SKM-1 treated with dmso at 0.1 percent for 144 hours (cell line): Measurements from ENCODE around the gene BCAS1.
"Not testable (repeated sequence)": the region's sequence is repeated elsewhere in the genome, so short reads cannot be mapped to it uniquely, and the experiment has no call there.

Source experiments
- DNase-seq: peaks from one replicate; lab custom pipeline; 2025; ENCODE audit not compliant: unreplicated experiment; lab: John Stamatoyannopoulos, UW

BCAS1 gene

GRCh38 chr20:53946106-53946505 is 124.3 kb downstream of the BCAS1 start:
- no peak for DNase-seq

DNA sequence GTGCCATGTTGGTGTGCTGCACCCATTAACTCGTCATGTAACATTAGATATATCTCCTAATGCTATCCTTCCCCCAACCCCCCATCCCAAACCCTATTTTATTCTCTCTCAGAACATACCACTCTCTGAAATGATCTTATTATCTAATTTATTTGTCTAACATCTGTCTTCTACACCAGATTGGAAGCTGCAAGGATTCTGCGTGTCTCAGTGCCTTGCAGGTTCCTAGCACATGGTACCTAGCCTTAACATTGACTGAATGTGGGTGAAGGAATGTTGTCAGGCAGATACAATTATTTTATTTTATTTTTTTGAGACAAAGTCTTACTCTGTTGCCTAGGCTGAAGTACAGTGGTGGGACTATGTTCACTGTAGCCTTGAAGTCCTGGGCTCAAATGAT is 124.9 kb downstream of the BCAS1 start:
- no peak for DNase-seq

- DNase-seq, result no peak
These were observed 125.6 kb downstream of the BCAS1 start for GRCh38 chr20:53944796-53945195.

GRCh38 chr20:53943522-53944291 is 126.7 kb downstream of the BCAS1 start:
- peak; percentile 41 for DNase-seq

DNA sequence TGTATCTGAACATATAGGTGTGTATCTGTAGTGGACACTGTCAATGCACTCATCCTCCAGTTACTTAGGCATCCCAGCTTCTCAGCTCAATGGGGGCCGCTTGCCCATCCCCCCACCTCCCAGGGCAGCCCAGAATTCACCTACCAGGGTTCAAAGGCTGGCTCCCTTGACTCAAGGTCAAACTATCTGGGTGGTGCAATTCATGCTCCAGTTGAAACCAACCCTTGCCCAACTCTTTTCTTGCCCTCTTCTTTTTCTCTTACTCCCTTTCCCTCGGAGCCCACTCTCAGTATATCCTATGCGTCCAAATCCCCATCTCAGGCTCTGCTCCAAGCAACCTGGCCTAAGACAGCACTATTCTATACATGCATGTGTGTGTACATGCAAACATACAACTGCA is 127.4 kb downstream of the BCAS1 start:
- DNase-seq, result no peak

DNA sequence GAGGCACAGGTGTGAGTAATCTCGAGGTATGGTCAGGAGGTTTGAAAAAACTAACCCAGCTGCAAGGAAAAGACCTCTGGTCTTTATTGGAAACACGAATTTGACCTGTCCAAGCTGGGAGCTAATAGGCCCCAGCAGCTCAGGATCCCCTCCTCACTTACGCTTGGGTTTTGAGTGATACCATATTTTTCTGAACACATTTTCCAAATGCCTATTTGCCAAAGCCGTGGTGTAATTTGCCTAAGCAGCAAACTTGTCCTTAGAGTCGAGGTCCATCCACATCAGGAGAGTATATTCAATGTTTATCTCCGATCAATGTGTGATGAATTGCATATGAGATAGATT is 128.0 kb downstream of the BCAS1 start:
- DNase-seq, result no peak

DNA sequence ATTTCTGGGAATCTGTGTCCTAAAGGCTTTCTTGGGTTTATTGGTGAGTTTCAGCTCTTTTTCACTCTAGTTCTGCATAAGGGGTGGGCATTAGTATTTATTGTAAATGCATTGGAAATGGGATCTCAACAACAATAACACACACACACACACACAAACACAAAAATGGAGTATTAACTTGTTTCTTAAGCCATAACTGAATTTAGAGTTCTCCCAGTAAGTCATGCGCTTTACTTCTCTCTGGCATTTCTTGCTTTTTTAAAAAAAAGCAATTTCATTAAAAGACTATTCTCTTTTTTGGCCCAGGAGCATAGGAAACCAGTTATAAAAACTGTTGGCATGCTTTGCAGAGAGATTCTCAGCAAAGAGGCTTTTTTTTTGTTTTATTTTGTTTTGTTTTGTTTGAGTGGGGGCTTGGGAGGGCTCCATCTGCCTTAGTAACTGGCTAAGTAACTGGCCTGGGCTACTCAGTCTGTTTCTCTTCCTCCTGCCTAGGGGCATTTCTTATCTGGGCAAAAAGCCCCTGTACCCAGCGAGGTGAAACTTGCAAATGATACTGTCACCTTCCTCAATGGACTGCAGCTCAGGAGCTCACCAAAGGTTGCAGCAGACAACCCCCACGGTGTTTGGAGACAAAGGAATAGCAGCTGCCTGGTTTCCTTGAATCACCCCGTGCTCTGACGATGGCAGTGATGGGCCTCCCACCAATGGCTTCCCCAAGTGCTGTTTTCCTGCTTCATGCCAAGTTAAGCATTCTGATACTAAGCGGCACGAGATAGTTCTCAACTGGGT is 128.5 kb downstream of the BCAS1 start:
- no peak for DNase-seq

DNA sequence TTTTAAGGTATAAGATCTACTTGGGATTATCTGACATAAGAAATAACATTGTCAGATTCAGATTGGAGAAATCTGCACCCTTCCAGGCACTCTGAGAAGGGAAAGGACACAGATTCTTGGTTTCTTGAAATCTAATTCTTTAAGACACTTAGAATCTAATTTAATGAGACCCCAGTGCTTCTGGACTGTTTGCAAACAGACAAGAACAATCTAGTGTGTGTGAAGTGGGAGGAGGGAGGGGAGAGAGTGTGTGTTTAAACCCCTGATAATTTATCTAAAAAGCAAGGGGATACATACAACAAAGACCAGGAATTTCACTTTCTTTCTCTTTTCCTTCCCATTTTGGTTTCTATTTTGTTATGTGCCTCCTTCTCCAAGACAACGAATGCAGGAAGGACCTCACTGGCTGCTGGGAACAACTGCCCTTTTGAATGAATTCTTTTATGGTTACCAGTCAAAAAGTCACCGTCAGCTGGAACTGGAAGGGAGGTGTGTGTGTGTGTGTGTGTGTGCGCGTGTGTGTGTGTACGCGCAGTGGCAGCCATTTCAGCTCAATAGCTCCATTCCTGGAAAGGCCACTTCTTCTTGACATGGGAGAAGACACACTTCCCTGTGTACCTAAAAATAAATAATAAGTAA is 129.4 kb downstream of the BCAS1 start:
- no peak for DNase-seq

DNA sequence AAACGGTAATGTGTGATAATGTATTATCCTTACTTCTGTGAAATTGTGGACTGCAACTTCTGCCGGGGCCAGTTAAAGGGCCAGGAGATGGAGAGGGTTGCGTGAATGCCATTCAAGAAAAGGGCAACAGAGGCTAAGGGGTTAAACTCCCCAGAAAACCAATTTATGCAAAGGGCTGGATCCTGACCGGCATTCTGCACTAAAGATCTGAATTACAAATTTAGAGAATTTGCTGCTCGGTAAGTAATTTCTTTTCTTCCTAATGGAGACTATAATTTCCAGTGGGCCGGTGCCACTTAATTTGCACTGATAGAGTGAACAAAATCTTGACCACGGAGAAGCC is 130.1 kb downstream of the BCAS1 start:
- no peak for DNase-seq

GRCh38 chr20:53939572-53940359 is 130.6 kb downstream of the BCAS1 start:
- peak; percentile 91 for DNase-seq

GRCh38 chr20:53939190-53939571 is 131.2 kb downstream of the BCAS1 start:
- no peak for DNase-seq

GRCh38 chr20:53938739-53939138 is 131.7 kb downstream of the BCAS1 start:
- DNase-seq, result no peak

DNA sequence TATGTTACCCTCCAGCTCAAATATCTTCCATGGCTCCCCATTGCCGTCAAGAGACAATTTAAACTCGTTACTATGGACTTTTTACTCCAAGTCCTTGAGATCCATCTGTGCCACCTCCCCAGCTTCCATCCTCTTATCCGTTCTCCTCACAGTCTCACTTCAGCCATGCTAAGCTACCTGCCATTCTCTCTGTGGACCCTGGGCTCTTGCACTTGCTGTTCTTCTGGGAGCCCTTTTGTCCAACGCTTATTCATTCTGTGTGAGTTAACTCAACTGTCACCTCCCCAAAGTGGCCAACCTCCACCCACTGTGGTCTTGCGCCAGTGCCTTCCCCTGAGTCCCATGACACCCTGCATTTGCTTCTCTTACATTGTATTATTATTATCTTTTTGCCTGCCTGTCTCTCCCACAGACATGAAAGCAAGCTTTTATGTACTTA is 132.4 kb downstream of the BCAS1 start:
- DNase-seq, result no peak

- no peak for DNase-seq
These were observed 133.1 kb downstream of the BCAS1 start for GRCh38 chr20:53937339-53937741.

DNA sequence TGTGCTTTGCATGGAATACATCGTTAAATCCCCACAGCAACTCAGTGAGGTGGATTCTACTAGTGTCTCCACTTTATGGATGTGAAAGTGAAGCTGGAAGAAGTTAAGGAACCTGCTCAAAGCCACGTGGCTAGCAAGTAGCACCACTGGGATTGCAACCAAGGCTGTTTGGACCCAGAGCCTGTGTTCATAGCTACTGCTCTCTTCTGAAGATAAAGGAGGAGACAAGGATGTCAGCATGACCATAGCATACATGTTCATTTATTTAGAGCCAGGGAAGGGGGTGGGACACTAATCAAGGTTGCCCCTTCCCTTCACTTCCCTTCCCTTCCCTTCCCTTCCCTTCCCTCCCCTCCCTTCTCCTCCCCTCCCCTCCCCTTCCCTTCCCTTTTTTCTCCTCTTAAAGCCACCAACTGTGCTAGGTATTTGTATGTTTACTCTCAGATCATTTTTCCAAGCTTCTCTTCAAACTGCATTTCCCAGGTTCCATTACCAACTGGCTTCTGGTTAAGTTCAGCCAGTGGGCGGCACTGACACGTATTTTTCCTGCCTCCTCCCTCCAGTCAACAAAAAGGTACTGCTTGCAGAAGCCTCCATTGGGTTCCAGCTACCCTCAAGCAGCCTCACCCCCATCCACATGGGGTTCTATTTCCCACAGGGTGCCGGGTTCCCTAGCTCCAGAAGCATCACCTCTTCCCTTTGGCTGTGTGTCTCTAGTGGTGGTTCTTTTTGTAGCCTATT is 134.9 kb downstream of the BCAS1 start:
- DNase-seq, result no peak

GRCh38 chr20:53934421-53935343 is 135.7 kb downstream of the BCAS1 start:
- DNase-seq, result peak; percentile 67

DNA sequence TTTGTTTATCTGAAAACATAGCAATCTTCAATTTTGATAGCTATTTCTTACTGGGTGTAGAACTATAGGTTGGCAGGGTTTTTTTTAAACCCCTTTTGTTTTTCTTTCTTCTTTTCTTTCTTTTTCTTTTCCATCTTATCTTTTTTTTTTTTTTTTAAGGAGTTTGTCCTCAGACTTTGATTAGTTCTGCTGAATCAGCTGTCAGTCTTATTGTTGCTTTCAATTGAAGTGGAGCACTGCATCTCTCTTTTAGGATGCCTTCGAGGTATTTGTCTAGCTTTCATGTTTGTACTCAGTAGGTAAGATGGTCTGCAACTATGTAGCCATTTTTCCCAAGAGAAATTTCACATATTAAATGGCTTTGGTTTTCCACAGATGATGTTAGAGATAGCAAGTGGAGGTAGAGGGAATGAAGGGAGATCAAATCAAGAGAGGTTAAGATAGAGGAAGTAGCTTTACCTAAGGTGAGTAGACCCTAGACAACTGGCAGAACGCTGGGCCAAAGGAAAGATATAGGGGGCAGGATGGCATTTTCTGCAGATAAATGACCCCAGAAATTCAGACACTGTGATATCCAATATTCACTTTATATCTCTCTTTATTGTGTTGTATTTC is 137.1 kb downstream of the BCAS1 start:
- DNase-seq, result no peak

DNA sequence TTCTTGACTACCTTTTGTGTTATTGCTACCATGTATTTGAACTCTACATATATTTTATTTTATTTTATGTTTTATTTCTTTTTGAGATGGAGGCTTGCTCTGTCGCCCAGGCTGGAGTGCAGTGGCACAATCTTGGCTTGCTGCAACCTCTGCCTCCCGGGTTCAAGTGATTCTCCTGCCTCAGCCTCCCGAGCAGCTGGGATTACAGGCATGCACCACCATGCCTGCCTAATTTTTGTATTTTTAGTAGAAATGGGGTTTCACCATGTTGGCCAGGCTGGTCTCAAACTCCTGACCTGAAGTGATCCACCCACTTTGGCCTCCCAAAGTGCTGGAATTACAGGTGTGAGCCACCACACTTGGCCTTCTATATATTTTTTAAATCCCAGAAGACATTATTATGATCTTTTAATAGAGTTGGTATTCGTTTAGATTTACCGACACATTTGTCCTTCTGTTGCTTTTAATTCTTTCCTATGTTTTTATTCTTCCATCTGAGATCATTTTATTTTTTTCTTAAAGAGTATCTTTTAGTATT is 137.7 kb downstream of the BCAS1 start:
- DNase-seq, result not testable (repeated sequence)

GRCh38 chr20:53931597-53931996 is 138.8 kb downstream of the BCAS1 start:
- DNase-seq, result no peak
